GM19043 (cell line): ENCODE measurements around the gene EME1.
"Not testable (repeated sequence)": the region's sequence is repeated elsewhere in the genome, so short reads cannot be mapped to it uniquely, and the experiment has no call there.

Source experiments
- ATAC-seq: cut with Tn5 transposase; IDR thresholded peaks from one replicate; pipeline ENCODE4 v1.9.1; 2021; ENCODE audit warnings: low read depth; ENCODE audit not compliant: unreplicated experiment

Gene EME1

GRCh38 chr17:50372758-50373556 lies at the start of gene EME1, which contains the start of gene MRPL27:
Gene EME1, plus strand, starts transcription at chr17:50373229. Its CDS starts 1,980 bp downstream, at chr17:50375209.
Gene MRPL27, minus strand, starts transcription at chr17:50373184. Its CDS starts 14 bp downstream, at chr17:50373170.
- peak; percentile 74 for ATAC-seq

- no peak for ATAC-seq
Measured at GRCh38 chr17:50325906-50326305, 47.1 kb upstream of the EME1 start.

GRCh38 chr17:50326831-50327364 lies 46.1 kb upstream of the EME1 start:
- no peak for ATAC-seq

- ATAC-seq = no peak
Measured at GRCh38 chr17:50328363-50329325, 44.4 kb upstream of the EME1 start.

GRCh38 chr17:50329716-50330115 lies 43.3 kb upstream of the EME1 start:
- ATAC-seq = no peak

GRCh38 chr17:50330151-50330775 lies 42.8 kb upstream of the EME1 start:
- ATAC-seq = no peak

- no peak for ATAC-seq
Measured at GRCh38 chr17:50331085-50331791, 41.8 kb upstream of the EME1 start.

GRCh38 chr17:50332196-50332595 lies 40.8 kb upstream of the EME1 start:
- no peak for ATAC-seq

GRCh38 chr17:50333291-50334057 lies 39.6 kb upstream of the EME1 start:
- ATAC-seq = not testable (repeated sequence)

GRCh38 chr17:50337956-50338355 lies 35.1 kb upstream of the EME1 start:
- ATAC-seq = no peak

GRCh38 chr17:50338645-50339044 lies 34.4 kb upstream of the EME1 start:
- no peak for ATAC-seq

- no peak for ATAC-seq
Measured at GRCh38 chr17:50339381-50339780, 33.6 kb upstream of the EME1 start.

GRCh38 chr17:50344731-50345365 lies 28.2 kb upstream of the EME1 start:
- no peak for ATAC-seq

- peak; percentile 76 for ATAC-seq
Measured at GRCh38 chr17:50345432-50346312, 27.4 kb upstream of the EME1 start, which contains the start of gene XYLT2. Gene XYLT2, plus strand, starts transcription at chr17:50346126. Its CDS starts 15 bp downstream, at chr17:50346141.

GRCh38 chr17:50346313-50347116 lies 26.5 kb upstream of the EME1 start:
- peak; percentile 44 for ATAC-seq

- ATAC-seq = no peak
Measured at GRCh38 chr17:50347117-50347893, 25.7 kb upstream of the EME1 start.
